ENCODE results near the gene NPHP1.
"Not testable (repeated sequence)": the region's sequence is repeated elsewhere in the genome, so short reads cannot be mapped to it uniquely, and the experiment has no call there.

The NPHP1 gene

GRCh38 chr2:110204408-110205385 is at the start of gene NPHP1:
Gene NPHP1, minus strand, starts transcription at chr2:110205013. Its CDS starts 45 bp downstream, at chr2:110204968.
- DNase-seq, result peak; percentile 75 to 79

- DNase-seq, result not testable (repeated sequence)
Measured at GRCh38 chr2:110248081-110248795, 43.4 kb upstream of the NPHP1 start.

- not testable (repeated sequence) for DNase-seq
Measured at GRCh38 chr2:110245488-110246435, 40.9 kb upstream of the NPHP1 start.

- not testable (repeated sequence) for DNase-seq
Measured at GRCh38 chr2:110243283-110243682, 38.5 kb upstream of the NPHP1 start.

GRCh38 chr2:110234514-110234913 is 29.7 kb upstream of the NPHP1 start:
- DNase-seq, result not testable (repeated sequence)

GRCh38 chr2:110229886-110230285 is 25.1 kb upstream of the NPHP1 start:
- DNase-seq, result not testable (repeated sequence)

GRCh38 chr2:110222626-110223025 is 17.8 kb upstream of the NPHP1 start:
- DNase-seq, result not testable (repeated sequence)

DNA sequence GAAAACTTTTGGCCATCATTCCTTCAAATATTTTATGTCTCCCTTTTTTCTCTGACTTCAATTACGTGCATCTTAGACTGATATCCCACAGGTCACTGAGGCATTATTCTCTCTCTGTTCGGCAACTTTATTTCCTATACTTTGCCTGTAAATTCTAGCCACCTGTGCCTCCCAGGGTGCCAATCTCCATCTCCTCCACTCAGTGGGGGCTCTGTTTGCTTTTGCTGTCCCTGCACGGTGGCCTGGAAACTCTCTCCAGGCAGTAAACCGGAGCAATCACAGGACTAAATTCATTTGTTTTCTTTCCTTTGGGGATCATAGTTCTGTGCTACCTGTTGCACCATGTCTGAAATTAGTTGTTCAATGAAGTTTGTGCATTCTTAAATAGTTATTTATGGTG is 17.1 kb upstream of the NPHP1 start:
- DNase-seq, result no peak

GRCh38 chr2:110220190-110220564 is 15.4 kb upstream of the NPHP1 start:
- DNase-seq, result no peak

- no peak for DNase-seq
Measured at GRCh38 chr2:110219496-110220189, 14.8 kb upstream of the NPHP1 start.

DNA sequence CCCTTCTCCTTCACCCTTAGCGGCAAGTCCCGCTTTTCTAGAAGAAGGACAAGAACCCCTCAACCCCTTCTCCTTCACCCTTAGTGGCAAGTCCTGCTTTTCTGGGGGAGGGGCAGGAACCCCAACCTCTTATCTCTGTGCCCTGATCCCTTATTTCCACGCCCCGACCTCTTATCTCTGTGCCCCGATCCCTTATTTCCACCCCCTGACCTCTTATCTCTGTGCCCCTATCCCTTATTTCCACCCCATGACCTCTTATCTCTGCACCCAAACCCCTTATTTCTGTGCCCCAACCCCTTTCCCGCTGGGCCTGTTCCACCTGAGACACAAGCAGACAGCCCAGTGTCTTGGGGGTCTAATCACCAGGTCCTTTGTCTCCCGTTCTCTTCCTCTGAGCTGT is 14.1 kb upstream of the NPHP1 start:
- not testable (repeated sequence) for DNase-seq

GRCh38 chr2:110216803-110217202 is 12.0 kb upstream of the NPHP1 start:
- DNase-seq, result no peak

GRCh38 chr2:110216199-110216598 is 11.4 kb upstream of the NPHP1 start:
- no peak for DNase-seq

GRCh38 chr2:110215566-110216158 is 10.8 kb upstream of the NPHP1 start:
- DNase-seq, result no peak

GRCh38 chr2:110215091-110215490 is 10.3 kb upstream of the NPHP1 start:
- DNase-seq, result no peak

DNA sequence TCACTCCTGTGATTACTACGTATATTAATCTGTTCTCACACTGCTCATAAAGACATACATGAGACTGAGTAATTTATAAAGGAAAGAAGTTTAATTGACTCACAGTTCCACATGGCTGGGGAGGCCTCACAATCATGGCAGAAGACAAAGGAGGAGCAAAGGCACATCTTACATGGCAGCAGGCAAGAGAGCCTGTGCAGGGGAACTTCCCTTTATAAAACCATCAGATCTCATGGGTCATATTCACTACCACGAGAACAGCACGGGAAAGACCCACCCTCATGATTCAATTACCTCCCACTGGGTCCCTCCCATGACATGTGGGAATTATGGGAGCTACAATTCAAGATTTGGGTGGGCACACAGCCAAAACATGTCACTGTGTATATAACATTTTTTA is 8.7 kb upstream of the NPHP1 start:
- DNase-seq, result not testable (repeated sequence)

- peak; percentile 61 to 64 for DNase-seq
Measured at GRCh38 chr2:110211938-110212858, 7.4 kb upstream of the NPHP1 start, which contains the start of gene MTLN. Gene MTLN, minus strand, starts transcription at chr2:110212547. Its CDS starts 22 bp downstream, at chr2:110212525.

GRCh38 chr2:110205660-110206455 is 1.0 kb upstream of the NPHP1 start:
- no peak for DNase-seq

DNA sequence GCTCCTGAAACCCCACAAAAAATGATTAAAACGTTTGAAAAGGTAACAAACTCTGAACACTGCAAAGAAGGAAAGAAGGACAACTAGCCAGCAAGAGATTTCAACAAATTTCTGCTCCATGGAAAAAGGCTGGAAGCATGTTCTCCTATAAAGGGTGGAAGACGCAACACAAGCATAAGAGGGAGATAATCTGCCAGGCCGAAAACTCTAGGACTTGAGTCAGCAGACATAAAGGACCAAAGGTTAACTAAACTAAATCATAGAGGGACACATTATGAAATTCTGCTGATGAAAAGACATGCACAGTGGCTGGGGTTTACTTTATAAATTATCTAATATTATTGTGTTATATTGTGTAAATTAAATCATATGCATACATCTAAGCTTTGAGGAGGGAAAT is 6.8 kb downstream of the NPHP1 start:
- no peak for DNase-seq

Measured in activated CD4-positive, alpha-beta T cell treated with anti-CD3 and anti-CD28 coated beads for 4 hours (primary cell).